Measurements from ENCODE around the gene TNFAIP8L1.

GRCh38 chr19:4597278-4597974 is 41.9 kb upstream of the TNFAIP8L1 start:
- TF ChIP-seq EZH2 (IDR thresholded peaks at IDR 0.05; ENCODE audit: low read length, unreplicated experiment) = no peak
- TF ChIP-seq CTCF (conservative IDR thresholded peaks at IDR 0.05; ENCODE audit: low read depth, low read length) = no peak
- TF ChIP-seq EZH2phosphoT487 (IDR thresholded peaks at IDR 0.05; ENCODE audit: borderline replicate concordance, low read length) = no peak

All from PC-3 (cell line).